ENCODE data around the gene AK2. TPM values are rescaled to one million over a fixed set of nuclear protein-coding genes. Genes with fewer than 3 reads are reported as not detected.
"Not testable (repeated sequence)": the region's sequence is repeated elsewhere in the genome, so short reads cannot be mapped to it uniquely, and the experiment has no call there.

Gene AK2
- polyA plus RNA-seq, 4 donors = 133 to 230 (median 201) TPM

DNA sequence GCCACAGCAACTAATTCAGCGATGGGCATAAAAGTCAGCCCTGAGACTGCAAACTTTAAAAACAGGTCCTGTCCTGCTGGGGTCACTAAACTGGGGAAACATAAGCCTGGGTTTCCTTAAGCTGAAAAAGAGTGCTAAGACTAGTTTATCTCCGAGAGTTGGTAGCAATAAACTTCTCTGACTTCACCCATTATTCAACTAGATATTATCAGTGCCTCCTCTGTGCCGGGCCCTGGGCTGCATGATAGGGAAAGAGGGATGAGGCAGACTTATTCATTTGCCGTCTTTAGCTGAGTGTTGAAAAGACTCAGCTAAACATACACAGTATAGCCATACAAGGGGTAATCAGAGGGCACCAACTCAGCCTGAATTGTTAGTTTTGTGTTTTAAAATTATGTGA, 33.0 kb downstream of the AK2 start:
- no peak for DNase-seq (ENCODE audit: low read depth in 4 of 4, low spot score in 3 of 4)

- DNase-seq (ENCODE audit: low read depth in 4 of 4, low spot score in 3 of 4) = no peak
Measured at GRCh38 chr1:33002006-33002405, 34.7 kb downstream of the AK2 start.

GRCh38 chr1:33001282-33001681, 35.4 kb downstream of the AK2 start:
- no peak for DNase-seq (ENCODE audit: low read depth in 4 of 4, low spot score in 3 of 4)

DNA sequence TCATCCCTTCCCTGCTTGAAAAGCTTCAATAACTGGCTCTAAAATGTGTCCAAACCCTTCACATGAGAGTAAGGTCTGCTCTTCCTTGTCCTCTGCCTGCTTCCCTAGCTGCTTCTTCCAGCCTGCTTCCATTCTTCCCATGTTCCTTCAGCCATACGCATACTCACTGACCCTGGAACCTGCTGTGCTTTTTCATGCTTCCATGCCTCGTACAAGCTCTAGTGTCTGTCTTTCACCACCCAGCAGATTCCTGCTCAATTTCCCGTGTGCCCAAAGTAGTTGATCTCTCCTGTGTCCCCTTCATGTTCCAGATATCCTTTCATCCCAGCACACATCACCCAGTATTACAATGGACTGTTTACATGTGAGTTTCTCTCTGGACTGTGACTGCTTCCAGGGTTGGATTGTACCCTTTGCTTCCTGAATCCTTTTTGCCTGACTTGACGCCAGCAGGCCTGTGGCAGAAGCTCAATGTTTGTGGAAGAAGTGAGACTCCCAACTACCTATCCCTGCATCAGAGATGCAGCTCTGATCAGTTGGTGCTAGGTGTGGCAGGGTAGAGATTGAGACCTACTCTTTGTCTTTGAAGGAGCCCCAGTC, 36.2 kb downstream of the AK2 start:
- no peak for DNase-seq (ENCODE audit: low read depth in 4 of 4, low spot score in 3 of 4)

- no peak for DNase-seq (ENCODE audit: low read depth in 4 of 4, low spot score in 3 of 4)
Measured at GRCh38 chr1:32998997-32999396, 37.7 kb downstream of the AK2 start.

DNA sequence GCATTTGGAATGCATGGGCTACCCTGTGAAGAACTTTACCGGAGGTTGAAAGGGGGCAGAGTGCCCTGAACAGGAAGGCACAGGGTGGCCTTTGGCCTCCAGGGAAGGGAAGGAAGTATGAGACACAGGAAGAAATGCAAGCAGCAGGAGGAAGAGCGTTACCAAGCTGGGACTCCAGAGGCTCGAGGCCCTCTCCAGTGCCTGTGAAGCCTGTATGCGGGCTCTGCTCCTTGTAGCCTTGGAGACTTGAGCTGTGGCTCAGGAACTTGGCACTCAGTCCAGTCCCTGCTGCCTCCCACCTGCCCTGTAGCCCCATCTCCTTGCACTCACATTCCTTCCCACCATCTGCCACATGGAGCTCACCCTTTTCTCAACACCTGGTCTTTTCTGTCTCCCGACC, 38.6 kb downstream of the AK2 start:
- no peak for DNase-seq (ENCODE audit: low read depth in 4 of 4, low spot score in 3 of 4)

GRCh38 chr1:32997381-32997891, 39.2 kb downstream of the AK2 start:
- no peak for DNase-seq (ENCODE audit: low read depth in 4 of 4, low spot score in 3 of 4)

GRCh38 chr1:32993324-32993636, 43.4 kb downstream of the AK2 start:
- not testable (repeated sequence) for DNase-seq (ENCODE audit: low read depth in 4 of 4, low spot score in 3 of 4)

DNA sequence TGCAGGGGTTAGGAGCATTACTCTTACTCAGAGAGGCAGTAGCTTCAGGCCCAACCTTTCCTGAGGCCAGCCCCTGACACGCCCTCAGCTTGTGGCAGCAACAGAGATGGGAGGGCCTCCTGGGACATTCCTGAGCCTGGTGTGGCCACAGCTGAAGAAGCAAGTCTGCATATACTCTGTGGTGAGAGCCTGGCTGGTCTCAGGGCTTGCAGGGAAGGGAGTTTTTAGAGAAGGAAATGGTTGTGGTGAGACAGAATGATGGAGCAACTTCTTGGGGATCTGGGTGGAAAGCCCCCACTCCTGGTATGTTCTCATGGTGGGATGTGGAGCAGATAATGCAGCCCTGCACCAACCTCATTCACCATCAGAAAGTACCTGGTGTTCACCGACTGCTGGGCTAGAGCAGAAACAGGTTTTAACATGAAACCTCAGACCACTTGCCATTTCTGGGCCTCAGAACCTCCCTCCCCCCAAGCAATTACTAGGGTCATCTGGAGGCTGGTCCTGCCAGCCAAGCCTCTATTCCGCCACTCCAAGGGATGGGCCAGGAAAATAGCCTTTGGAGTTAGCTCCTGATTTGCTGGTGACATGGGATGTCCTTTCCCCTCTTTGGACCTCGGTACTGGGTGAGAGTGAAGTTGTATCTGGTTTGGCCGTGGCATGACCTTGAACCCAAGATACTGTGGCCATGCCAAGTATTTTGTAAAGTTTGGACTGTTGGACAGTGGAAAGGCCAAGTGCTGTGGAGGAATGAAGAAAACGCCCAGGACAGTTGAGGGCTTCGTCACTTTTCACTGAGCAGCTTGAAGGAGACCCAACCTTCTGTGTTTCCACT, 44.0 kb downstream of the AK2 start:
- DNase-seq (ENCODE audit: low read depth in 4 of 4, low spot score in 3 of 4) = peak in 3 of 4 donors; percentile 24 to 57 (median 36)

DNA sequence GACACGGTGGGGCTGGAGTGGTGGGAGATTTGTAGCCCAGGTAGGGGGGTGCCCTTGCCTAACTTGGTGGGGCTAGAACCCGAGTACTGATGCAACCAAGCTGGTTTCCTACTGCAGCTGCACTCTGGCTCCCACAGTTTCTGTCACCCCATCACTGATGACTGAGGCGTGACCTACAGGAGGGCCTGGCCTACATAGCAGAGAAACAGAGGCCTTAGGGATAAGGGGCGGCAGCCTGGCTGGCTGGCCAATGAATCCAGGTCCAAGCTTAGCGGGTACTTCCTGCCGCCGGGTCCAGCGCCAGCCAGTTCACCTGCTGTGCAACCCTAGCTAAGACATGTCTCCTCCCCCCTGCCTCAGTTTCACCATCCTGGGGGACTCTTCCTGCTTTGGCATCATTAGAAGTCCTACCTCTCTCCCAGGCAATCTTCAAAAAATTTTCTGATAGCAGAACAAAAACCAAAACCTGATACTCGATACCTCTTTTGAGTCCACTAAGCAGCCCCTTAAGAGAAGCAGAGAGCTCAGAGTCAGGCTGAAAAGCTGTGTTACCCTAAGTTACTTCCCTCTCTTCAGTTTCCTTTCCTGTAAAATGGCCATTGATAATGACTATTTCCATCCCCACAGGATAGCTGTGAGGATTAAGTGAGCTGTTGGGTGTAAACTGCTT, 44.7 kb downstream of the AK2 start:
- no peak for DNase-seq (ENCODE audit: low read depth in 4 of 4, low spot score in 3 of 4)

- DNase-seq (ENCODE audit: low read depth in 4 of 4, low spot score in 3 of 4) = no peak
Measured at GRCh38 chr1:32991386-32991785, 45.3 kb downstream of the AK2 start.

GRCh38 chr1:32990887-32991286, 45.8 kb downstream of the AK2 start:
- DNase-seq (ENCODE audit: low read depth in 4 of 4, low spot score in 3 of 4) = no peak

GRCh38 chr1:32989160-32990050, 47.3 kb downstream of the AK2 start:
- DNase-seq (ENCODE audit: low read depth in 4 of 4, low spot score in 3 of 4) = no peak

GRCh38 chr1:32988665-32989064, 48.0 kb downstream of the AK2 start:
- DNase-seq (ENCODE audit: low read depth in 4 of 4, low spot score in 3 of 4) = no peak

DNA sequence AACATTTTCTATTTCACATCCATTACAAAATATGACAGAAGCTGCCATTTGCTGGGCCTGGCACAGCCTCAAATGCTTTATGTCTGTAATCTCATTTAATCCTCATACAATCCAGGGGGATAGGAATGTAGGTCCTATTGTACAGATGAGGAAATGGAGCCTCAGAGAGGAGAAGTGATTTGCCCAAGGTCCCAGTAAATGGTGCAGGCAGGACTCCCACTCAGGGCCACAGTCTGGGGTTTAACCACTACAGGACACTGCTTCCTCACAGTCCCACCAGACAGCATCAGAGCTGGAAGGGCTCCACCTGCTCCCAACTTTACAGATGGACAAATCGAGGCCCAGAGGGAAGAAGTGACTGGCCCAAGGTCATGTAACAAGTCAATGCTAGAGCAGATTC, 51.5 kb downstream of the AK2 start:
- no peak for DNase-seq (ENCODE audit: low read depth in 4 of 4, low spot score in 3 of 4)

GRCh38 chr1:32984455-32985171, 52.1 kb downstream of the AK2 start:
- no peak for DNase-seq (ENCODE audit: low read depth in 4 of 4, low spot score in 3 of 4)

DNA sequence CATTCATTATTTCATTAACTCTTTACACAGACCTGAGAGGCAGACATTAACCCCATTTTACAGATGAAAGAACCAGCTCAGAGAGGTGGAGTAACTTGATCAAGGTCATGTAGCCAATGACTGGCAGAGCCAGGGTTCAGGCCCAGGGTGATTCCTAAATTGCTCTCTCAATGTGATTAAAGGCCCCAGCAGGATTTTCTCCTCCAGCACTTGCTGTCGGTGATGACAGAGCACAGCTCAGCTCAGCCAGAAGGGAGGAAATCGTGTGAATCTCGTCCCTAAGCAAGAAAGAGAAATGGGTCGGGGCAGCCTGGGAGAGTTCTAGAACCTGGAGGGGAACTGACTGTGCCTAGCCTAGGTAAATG, 52.6 kb downstream of the AK2 start:
- DNase-seq (ENCODE audit: low read depth in 4 of 4, low spot score in 3 of 4) = no peak

- DNase-seq (ENCODE audit: low read depth in 4 of 4, low spot score in 3 of 4) = no peak
Measured at GRCh38 chr1:32983020-32983419, 53.7 kb downstream of the AK2 start.

DNA sequence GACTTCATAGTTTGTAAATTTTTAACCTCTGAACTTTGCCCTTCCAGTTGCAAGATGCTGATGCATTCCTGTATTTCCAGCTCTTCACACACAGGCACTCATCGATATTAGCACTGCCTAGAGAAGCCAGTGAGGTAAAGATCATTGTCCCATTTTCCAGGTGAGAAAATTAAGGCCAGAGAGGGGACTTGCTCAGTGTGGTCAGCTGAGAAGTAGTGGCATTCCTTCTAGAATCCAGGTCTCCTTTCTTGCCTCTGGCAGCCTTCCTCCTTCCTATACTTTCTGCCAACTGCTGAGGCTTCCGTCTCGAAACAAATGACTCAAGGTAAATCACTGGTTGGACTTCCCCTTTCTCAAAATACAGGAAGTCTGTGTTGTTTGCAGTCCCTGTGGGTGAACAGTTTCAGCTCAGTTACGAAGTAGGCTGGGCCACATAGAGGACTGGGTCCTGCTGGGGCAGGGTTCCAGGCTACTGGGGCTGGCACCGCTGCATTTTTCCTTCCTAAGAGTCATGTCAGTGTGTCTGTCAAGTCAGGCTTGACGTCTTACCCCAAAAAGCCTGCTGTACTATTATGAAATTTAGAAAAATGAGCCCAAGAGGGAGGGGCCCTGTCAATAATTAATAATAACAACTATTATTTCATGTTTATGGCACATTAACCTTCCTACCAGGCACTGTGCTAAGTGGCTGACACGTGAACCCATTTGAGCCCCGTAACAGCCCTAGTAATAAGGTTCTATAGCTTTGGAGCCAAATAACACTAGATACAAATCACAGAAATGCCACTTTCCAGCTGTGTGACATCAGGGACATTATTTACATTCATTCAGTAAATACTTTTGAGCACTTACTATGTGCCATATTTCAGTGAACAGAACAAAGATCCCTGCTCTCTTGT, 55.4 kb downstream of the AK2 start:
- no peak for DNase-seq (ENCODE audit: low read depth in 4 of 4, low spot score in 3 of 4)

Measured in left renal pelvis (tissue), 4 donors.